ENCODE results near the gene GFOD1. TPM values are rescaled to one million over a fixed set of nuclear protein-coding genes. Genes with fewer than 3 reads are reported as not detected.

Gene GFOD1
- total and polyA plus RNA-seq, 2 experiments from 2014 or later, result 16.2 to 30.5 TPM

DNA sequence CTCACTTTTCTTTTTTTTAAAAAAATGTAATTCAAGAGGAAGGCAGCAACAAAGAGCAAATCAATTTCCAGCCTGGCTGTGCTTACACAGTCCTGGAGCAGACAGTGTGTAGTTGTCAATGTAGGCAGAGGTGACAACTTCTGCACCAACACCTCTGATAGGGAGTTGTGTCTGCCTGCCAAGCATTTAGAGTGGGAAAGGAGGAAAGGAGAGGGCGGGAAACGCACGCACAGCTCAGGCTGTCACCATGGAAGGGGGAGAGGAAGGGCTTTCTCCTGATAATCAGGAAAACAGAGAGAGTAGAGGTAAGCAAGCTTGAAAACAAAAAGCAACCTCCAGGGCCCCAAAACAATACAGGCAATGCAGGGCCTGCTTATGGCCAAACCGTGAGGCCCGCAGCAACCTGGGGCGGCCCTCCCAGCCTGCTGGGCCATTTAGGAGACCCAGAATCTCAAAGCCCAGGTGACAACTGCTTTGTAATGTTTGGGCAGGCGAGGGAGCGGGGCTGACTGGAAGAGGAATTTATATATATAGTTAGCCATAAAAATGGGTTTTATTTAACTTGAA, 41.5 kb upstream of the GFOD1 start:
- peak overlapping the region; percentile 66 for H3K27ac ChIP-seq
- H3K36me3 ChIP-seq, result no peaks in the 10 kb centered on the region
- no peaks in the 10 kb centered on the region for H3K9me3 ChIP-seq (ENCODE audit: low read depth)
- peaks cover 25% of the 10 kb centered on the region for H3K4me1 ChIP-seq (ENCODE audit: low read depth)
- TF ChIP-seq, protein P1, sequence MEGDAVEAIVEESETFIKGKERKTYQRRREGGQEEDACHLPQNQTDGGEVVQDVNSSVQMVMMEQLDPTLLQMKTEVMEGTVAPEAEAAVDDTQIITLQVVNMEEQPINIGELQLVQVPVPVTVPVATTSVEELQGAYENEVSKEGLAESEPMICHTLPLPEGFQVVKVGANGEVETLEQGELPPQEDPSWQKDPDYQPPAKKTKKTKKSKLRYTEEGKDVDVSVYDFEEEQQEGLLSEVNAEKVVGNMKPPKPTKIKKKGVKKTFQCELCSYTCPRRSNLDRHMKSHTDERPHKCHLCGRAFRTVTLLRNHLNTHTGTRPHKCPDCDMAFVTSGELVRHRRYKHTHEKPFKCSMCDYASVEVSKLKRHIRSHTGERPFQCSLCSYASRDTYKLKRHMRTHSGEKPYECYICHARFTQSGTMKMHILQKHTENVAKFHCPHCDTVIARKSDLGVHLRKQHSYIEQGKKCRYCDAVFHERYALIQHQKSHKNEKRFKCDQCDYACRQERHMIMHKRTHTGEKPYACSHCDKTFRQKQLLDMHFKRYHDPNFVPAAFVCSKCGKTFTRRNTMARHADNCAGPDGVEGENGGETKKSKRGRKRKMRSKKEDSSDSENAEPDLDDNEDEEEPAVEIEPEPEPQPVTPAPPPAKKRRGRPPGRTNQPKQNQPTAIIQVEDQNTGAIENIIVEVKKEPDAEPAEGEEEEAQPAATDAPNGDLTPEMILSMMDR (IDR thresholded peaks at IDR 0.05; ENCODE audit: low read depth, low read length), result no peak
- no peaks in the 10 kb centered on the region for H3K27me3 ChIP-seq
- DNase-seq (ENCODE audit: low read depth in 1 of 2, low spot score in 1 of 2), result peak in 1 of 2 donors; percentile 72
- H3K4me3 ChIP-seq, result no peak overlapping the region

DNA sequence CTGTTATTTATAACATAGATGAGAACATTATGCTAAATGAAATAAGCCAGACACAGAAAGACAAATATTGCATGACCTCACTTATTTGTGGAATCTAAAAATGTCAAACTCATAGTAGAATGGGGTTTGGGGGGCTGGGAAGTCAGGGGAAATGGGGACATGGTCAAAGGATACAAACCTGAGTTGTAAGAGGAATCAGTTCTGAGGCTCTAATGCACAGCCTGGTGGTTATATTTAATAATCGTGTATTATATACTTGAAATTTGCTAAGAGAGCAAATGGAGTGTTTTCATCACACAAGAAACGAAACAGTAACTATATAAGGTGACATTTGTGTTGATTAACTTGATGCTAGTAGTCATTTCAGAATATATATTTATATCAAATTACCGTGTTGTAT, 40.8 kb upstream of the GFOD1 start:
- Histone ChIP-seq H3K9me3 (ENCODE audit: low read depth) (no peaks in the 10 kb centered on the region), H3K27me3 (no peaks in the 10 kb centered on the region), H3K4me1 (ENCODE audit: low read depth) (peaks cover 31% of the 10 kb centered on the region), H3K36me3 (no peaks in the 10 kb centered on the region), H3K4me3 (no peak overlapping the region), H3K27ac (peak overlapping the region; percentile 66)
- DNase-seq (ENCODE audit: low read depth in 1 of 2, low spot score in 1 of 2), result peak in 1 of 2 donors; percentile 24
- TF ChIP-seq, protein P1 (IDR thresholded peaks at IDR 0.05; ENCODE audit: low read depth, low read length), result no peak

DNA sequence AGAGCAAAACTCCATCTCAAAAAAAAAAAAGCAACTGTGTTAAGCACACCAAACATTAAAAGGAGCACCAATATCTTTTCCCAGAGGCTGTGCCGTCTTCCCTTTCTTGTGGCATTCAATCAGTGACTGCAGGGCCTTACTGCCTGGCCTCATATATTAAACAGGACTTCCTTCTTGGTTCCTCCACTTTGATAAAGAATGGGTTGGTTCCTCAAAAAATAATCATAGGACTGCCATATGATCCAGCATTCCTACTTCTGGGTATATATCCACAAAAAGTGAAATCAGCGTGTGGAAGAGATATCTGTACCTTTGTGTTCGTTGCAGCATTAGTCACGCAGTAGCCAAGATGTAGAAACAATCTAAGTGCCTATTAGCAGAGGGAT, 40.3 kb upstream of the GFOD1 start:
- peaks cover 31% of the 10 kb centered on the region for H3K4me1 ChIP-seq (ENCODE audit: low read depth)
- H3K27me3 ChIP-seq, result no peaks in the 10 kb centered on the region
- no peak for DNase-seq (ENCODE audit: low read depth in 1 of 2, low spot score in 1 of 2)
- no peaks in the 10 kb centered on the region for H3K9me3 ChIP-seq (ENCODE audit: low read depth)
- no peak overlapping the region for H3K4me3 ChIP-seq
- no peak overlapping the region for H3K27ac ChIP-seq
- TF ChIP-seq, protein P1 (IDR thresholded peaks at IDR 0.05; ENCODE audit: low read depth, low read length), result no peak
- no peaks in the 10 kb centered on the region for H3K36me3 ChIP-seq

GRCh38 chr6:13526727-13527670, 39.6 kb upstream of the GFOD1 start:
- Histone ChIP-seq H3K27me3 (no peaks in the 10 kb centered on the region), H3K4me1 (ENCODE audit: low read depth) (peaks cover 31% of the 10 kb centered on the region), H3K9me3 (ENCODE audit: low read depth) (no peaks in the 10 kb centered on the region), H3K4me3 (no peak overlapping the region), H3K36me3 (no peaks in the 10 kb centered on the region), H3K27ac (no peak overlapping the region)
- TF ChIP-seq, protein P1 (IDR thresholded peaks at IDR 0.05; ENCODE audit: low read depth, low read length), result no peak
- peak in 1 of 2 donors; percentile 9 for DNase-seq (ENCODE audit: low read depth in 1 of 2, low spot score in 1 of 2)

GRCh38 chr6:13526357-13526726, 38.9 kb upstream of the GFOD1 start:
- TF ChIP-seq, protein P1 (IDR thresholded peaks at IDR 0.05; ENCODE audit: low read depth, low read length), result no peak
- no peak overlapping the region for H3K27ac ChIP-seq
- peaks cover 31% of the 10 kb centered on the region for H3K4me1 ChIP-seq (ENCODE audit: low read depth)
- H3K27me3 ChIP-seq, result no peaks in the 10 kb centered on the region
- H3K9me3 ChIP-seq (ENCODE audit: low read depth), result no peaks in the 10 kb centered on the region
- H3K4me3 ChIP-seq, result no peak overlapping the region
- no peaks in the 10 kb centered on the region for H3K36me3 ChIP-seq
- DNase-seq (ENCODE audit: low read depth in 1 of 2, low spot score in 1 of 2), result no peak
